KOPT-K1 (cell line): ENCODE data around the gene OR1S1.
"Not testable (repeated sequence)": the region's sequence is repeated elsewhere in the genome, so short reads cannot be mapped to it uniquely, and the experiment has no call there.

Source experiments
- H3K27ac ChIP-seq: fragments of 200-600 bp; sonication (generic); 2 replicates; pipeline ENCODE4 v1.5.1; 2016; ENCODE audit warnings: antibody characterized with exemption, mild to moderate bottlenecking, low read depth, low read length; ENCODE audit not compliant: poor library complexity, severe bottlenecking
- H3K36me3 ChIP-seq: fragments of 200-600 bp; sonication (generic); 2 replicates; pipeline ENCODE4 v1.5.1; 2017; ENCODE audit warnings: antibody characterized with exemption, mild to moderate bottlenecking, low read length, moderate library complexity; ENCODE audit not compliant: insufficient read depth
- H3K9me3 ChIP-seq: fragments of 200-600 bp; sonication (generic); 2 replicates; pipeline ENCODE4 v1.5.1; 2017; ENCODE audit warnings: antibody characterized with exemption, low read length, mild to moderate bottlenecking; ENCODE audit not compliant: insufficient read depth, poor library complexity, severe bottlenecking

OR1S1 gene

GRCh38 chr11:58212420-58212819 is at the start of gene OR1S1:
Gene OR1S1 (plus strand): TSS chr11:58212720.
- not testable (repeated sequence) for H3K27ac ChIP-seq, H3K9me3 ChIP-seq, H3K36me3 ChIP-seq

GRCh38 chr11:58164389-58164788 is 48.1 kb upstream of the OR1S1 start:
- Histone ChIP-seq H3K27ac (no peak overlapping the region), H3K36me3 (no peaks in the 10 kb centered on the region), H3K9me3 (no peaks in the 10 kb centered on the region)

- Histone ChIP-seq H3K36me3 (no peaks in the 10 kb centered on the region), H3K27ac (no peak overlapping the region), H3K9me3 (no peaks in the 10 kb centered on the region)
Observed at GRCh38 chr11:58164990-58165389, 47.5 kb upstream of the OR1S1 start.

GRCh38 chr11:58165504-58166106 is 46.9 kb upstream of the OR1S1 start:
- H3K36me3 ChIP-seq = no peaks in the 10 kb centered on the region
- H3K9me3 ChIP-seq = no peaks in the 10 kb centered on the region
- no peak overlapping the region for H3K27ac ChIP-seq

DNA sequence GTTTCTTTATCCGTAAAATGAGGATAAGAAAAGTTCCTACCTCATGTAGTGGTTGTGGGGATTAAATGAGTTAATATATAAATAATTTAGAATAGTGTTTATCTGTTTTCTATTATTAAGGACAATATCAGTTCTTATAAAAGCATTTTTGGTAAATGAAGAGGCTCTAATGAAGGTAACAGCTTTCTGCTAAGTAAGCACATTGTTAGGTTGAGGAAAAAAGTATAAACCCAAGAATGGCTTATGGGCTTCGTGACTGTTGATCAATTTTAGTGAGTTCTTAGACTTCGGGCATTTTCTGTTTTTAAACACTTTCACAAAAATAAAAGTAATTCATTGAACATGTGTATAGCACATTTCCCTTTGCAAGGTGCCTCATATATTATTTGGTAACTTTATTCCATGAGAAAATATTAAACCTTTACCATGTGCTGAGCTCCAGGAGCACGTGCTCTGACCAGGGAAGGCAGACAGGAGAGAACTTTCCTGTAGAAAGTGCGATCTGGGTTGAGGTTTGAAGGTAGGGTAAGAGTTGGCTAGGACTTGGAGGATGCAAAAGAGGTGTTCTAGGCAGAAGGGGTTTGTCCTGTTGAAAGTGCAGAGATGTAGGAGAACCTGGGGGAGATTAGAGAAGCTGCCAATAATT is 35.0 kb upstream of the OR1S1 start:
- no peak overlapping the region for H3K27ac ChIP-seq
- H3K9me3 ChIP-seq = no peaks in the 10 kb centered on the region
- H3K36me3 ChIP-seq = no peaks in the 10 kb centered on the region

DNA sequence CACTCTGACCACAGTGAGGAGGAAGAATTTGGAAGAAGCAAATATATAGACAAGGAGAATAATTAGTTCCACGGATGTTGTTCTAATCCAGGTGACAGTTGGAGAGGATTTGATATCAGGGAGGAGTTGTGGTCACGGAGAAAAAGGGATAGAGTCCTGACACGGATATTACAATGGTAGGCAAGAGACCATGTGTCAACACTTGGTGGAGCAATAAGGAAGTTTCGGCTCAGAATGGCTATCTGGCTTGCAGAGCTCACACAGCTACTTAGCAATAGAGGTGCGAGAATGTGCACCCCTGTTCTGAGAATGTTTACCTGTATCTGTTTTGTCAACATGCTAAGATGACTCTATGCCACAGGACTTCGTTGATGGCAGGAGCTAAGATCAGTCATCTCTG is 34.1 kb upstream of the OR1S1 start:
- Histone ChIP-seq H3K27ac (no peak overlapping the region), H3K9me3 (no peaks in the 10 kb centered on the region), H3K36me3 (no peaks in the 10 kb centered on the region)

GRCh38 chr11:58179648-58180047 is 32.9 kb upstream of the OR1S1 start:
- no peaks in the 10 kb centered on the region for H3K9me3 ChIP-seq
- no peaks in the 10 kb centered on the region for H3K36me3 ChIP-seq
- no peak overlapping the region for H3K27ac ChIP-seq

DNA sequence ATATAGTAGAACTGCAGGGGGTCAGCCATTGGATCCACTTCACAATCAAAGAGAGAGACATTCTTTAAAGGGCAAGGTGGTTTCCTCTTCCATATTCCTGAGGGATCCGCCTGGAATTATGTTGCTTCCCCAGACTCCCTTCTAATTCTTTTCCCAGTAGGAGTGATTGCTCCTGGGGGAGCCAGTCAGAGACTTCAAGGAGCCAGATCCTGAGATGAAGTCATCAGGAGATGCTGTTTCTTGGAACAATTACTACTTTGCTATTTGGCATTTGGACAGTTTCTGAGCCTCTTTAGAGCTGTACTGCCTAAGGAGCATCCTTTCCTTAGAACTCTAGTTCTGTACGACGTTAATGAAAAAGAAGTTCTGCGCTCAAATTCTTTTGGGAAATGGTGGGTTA is 25.6 kb upstream of the OR1S1 start:
- Histone ChIP-seq H3K9me3 (no peaks in the 10 kb centered on the region), H3K27ac (no peak overlapping the region), H3K36me3 (no peaks in the 10 kb centered on the region)

DNA sequence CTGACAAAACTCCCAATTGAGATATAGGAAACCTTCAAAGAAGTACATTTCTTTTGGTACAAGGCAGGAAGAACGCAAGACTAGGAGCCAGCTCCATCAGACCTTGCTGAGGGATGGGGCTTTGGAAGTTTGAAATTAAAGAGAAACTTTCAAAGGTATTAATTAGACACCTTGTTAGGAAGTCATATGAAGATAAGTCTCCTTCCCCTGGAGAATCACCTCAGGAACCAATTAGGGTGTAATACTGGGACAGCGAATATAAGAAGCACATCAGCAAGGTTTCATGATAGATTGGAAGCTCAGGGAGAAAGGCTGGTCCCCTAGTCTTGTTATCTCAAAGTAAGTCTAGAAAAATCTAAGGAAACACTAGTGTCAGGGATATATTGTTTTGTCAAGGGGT is 23.8 kb upstream of the OR1S1 start, which contains the start of gene OR9Q2:
OR9Q2 (plus strand) TSS at position 301 of the 400 bp plus-strand sequence. CDS start 1,421 bp downstream, outside the sequence.
- H3K9me3 ChIP-seq = no peaks in the 10 kb centered on the region
- H3K36me3 ChIP-seq = no peaks in the 10 kb centered on the region
- no peak within 1 kb of the TSS for H3K27ac ChIP-seq

DNA sequence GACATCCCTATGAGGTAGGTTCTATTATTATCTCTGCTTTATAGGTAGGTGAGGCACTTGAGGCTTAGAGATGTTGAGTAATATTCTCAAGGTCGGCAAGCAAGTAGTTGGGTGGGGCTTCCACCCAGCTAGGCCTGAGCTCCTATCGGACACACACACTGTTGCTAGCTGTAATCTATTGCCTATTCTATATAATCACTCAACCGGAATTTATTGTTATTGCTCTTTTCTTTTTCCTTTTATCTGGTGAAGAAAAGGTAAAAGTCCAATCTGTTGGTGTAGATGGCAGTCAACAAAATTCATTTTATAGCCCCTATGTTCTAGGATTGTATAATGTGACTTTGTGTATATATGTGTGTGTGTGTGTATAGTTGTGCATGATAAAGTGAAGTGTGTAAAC is 20.3 kb upstream of the OR1S1 start:
- H3K9me3 ChIP-seq = no peaks in the 10 kb centered on the region
- no peak overlapping the region for H3K27ac ChIP-seq
- H3K36me3 ChIP-seq = no peaks in the 10 kb centered on the region

DNA sequence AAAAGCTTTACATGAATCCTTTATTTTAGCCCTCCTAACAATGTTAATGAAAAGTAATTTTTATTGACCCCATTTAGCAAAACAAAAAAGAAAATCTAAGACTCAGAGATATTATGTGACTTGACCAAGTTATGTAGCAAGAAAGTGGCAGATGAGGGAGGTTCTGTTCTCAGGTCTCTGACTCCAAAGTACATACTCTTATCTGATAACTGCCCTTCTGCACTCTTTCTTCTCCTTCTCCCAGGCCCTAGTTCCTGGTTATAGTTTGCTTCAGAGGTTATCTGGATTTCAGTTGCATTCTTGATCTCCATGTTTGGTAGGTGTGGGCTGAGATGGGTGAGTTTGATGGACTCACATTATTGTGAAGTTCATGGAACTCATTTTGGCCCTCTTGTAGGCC is 19.1 kb upstream of the OR1S1 start:
- Histone ChIP-seq H3K9me3 (peaks cover 4% of the 10 kb centered on the region), H3K36me3 (no peaks in the 10 kb centered on the region), H3K27ac (no peak overlapping the region)

DNA sequence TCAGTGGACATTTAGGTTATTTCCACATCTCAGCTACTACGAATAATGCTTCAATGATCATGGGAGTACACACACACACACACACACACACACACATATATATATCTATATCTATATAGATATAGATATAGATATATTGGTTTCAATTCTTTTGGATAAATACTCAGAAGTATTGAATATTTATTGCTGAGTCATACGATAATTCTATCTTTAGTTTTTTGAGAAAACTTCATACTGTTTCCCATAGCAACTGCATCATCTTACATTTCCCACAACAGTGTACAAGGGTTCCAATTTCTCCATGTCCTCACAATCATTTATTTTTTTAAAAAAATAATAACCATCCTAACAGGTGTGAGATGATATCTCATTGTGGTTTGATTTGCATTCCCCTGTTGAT is 16.6 kb upstream of the OR1S1 start:
- Histone ChIP-seq H3K27ac (no peak overlapping the region), H3K9me3 (peaks cover 4% of the 10 kb centered on the region)

DNA sequence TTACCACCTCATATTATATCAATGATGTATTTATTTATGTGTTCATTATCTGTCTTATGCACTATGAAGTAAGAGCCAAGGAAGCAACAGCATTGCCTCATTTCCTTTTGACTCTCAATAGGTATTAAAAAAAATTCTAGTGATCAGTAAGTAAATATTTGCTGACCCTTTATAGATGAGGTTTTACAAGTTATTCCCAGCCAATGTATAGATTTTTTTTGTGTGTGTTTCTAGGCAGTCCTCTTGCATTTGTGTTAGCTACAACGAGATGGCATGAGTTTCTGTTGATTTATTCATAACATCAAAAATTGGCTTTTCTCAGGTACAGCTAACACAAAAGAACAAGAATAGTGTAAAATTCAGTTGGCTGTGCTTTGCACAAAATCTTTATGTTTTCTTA is 13.2 kb upstream of the OR1S1 start:
- H3K9me3 ChIP-seq = peaks cover 4% of the 10 kb centered on the region
- H3K36me3 ChIP-seq = no peaks in the 10 kb centered on the region
- no peak overlapping the region for H3K27ac ChIP-seq

More for the DNA sequence above, 16.6 kb upstream of the OR1S1 start:
- no peaks in the 10 kb centered on the region for H3K36me3 ChIP-seq

DNA sequence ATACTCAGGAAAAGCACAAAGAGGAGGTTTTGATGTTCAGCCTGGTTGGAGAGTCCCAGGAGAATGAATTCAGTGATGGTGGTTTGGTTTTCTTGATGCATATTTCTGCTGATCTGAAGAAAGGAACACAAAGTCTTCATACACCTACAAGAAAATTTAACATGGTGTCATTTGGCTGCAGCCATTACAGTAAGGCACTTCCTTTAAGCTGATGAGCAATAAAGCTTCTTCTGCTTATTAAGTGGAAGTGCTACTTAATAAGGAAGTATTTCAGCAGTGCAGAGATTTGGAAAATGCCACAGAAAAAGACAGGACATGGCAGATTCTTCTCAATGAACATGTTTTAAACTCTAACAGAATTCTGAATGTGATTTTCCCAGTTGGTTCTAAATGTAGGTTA is 8.5 kb upstream of the OR1S1 start, which contains the start of gene OR1S2:
OR1S2 (minus strand) TSS at position 101 of the 400 bp plus-strand sequence; CDS start at position 101, 0 bp downstream.
- no peaks in the 10 kb centered on the region for H3K9me3 ChIP-seq

GRCh38 chr11:58216476-58216875 is 4.0 kb downstream of the OR1S1 start:
- Histone ChIP-seq H3K9me3 (no peaks in the 10 kb centered on the region), H3K36me3 (no peaks in the 10 kb centered on the region), H3K27ac (no peak overlapping the region)

More for the DNA sequence above, 8.5 kb upstream of the OR1S1 start, which contains the start of gene OR1S2:
- H3K27ac ChIP-seq = no peak within 1 kb of the TSS
- no peaks in the 10 kb centered on the region for H3K36me3 ChIP-seq

DNA sequence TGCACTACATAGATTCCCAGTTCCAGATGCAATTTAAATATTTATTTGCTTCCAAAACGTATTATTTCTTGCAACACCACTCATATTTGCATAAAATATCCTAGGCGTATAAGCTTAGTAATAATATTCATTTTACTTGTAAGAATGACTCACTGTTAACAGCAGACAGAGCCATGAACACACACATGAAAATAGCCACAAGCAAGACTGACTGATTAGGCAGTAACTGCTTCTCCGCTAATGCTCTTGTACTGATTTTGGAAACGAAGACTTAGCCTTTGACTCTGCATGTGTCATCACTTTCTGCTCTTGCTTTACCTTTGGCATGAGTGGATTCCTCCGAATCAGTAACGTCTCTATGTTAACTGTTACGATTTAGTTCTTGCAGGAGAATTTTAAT is 10.2 kb downstream of the OR1S1 start:
- Histone ChIP-seq H3K36me3 (no peaks in the 10 kb centered on the region), H3K27ac (no peak overlapping the region), H3K9me3 (no peaks in the 10 kb centered on the region)
